ENCODE results near the gene UBE2E1. TPM values are rescaled to one million over a fixed set of nuclear protein-coding genes. Genes with fewer than 3 reads are reported as not detected.
A peak's percentile ranks its signal among the peaks of the same experiment; 100 is the strongest.

UBE2E1 gene
- total RNA-seq = 100 to 1,000 TPM in 3 of 4 donors, 10 to 100 TPM in 1; 82.4 to 126 (median 115) TPM

- TF ChIP-seq POLR2A (IDR thresholded peaks at IDR 0.05; ENCODE audit: low read depth) (no peak), CTCF (IDR thresholded peaks at IDR 0.05) (peak in 1 of 3 experiments; percentile 10), POLR2AphosphoS5 (IDR thresholded peaks at IDR 0.05) (peak; percentile 27 to 68), EP300 (IDR thresholded peaks at IDR 0.05) (no peak)
- Histone ChIP-seq H3K27me3 (no peaks in the 10 kb centered on the region), H3K4me3 (peak within 1 kb of the TSS; percentile 93 to 98 (median 95)), H3K36me3 (no peaks in the 10 kb centered on the region), H3K4me1 (peaks cover 29 to 39% (median 36%) of the 10 kb centered on the region in 4 donors), H3K9me3 (no peaks in the 10 kb centered on the region), H3K27ac (replicated peaks in 1 of 4) (peak within 1 kb of the TSS; percentile 93 to 96 (median 94))
- WGBS = 2% methylated on average over 29 of the region's 82 CpGs
- DNase-seq (ENCODE audit: extremely low spot score) = no peak
- intact Hi-C loops (cut with DNase I) = loop anchor here (5.0 to 10.0 kb wide), 2 partner anchors 91 to 604 kb away; partner anchors contain the start of gene UBE2E2
Measured at GRCh38 chr3:23805633-23806533, at the start of gene UBE2E1. Gene UBE2E1 (plus strand): TSS chr3:23805955. CDS start chr3:23807270, 1,315 bp downstream.

- Histone ChIP-seq H3K9me3 (no peaks in the 10 kb centered on the region), H3K36me3 (no peaks in the 10 kb centered on the region), H3K4me3 (no peak overlapping the region), H3K4me1 (peaks cover 8 to 31% (median 25%) of the 10 kb centered on the region in 4 donors), H3K27me3 (no peaks in the 10 kb centered on the region), H3K27ac (replicated peaks in 1 of 4) (peak overlapping the region in 2 of 4 donors; percentile 21 to 23)
- TF ChIP-seq EP300 (IDR thresholded peaks at IDR 0.05) = no peak
- TF ChIP-seq POLR2A (IDR thresholded peaks at IDR 0.05; ENCODE audit: low read depth) = no peak
- intact Hi-C loops (cut with DNase I) = no loop called here
- WGBS = 46% methylated on average over 3 of the region's 3 CpGs
- DNase-seq (ENCODE audit: extremely low spot score) = no peak
Measured at GRCh38 chr3:23756206-23756840, 49.4 kb upstream of the UBE2E1 start.

GRCh38 chr3:23758253-23758838 is 47.4 kb upstream of the UBE2E1 start:
- Histone ChIP-seq H3K27ac (replicated peaks in 1 of 4) (no peak overlapping the region), H3K4me3 (no peak overlapping the region), H3K36me3 (no peaks in the 10 kb centered on the region), H3K27me3 (no peaks in the 10 kb centered on the region), H3K9me3 (no peaks in the 10 kb centered on the region), H3K4me1 (peaks cover 0 to 38% (median 30%) of the 10 kb centered on the region in 4 donors)
- DNase-seq (ENCODE audit: extremely low spot score) = no peak
- no peak for TF ChIP-seq EP300 (IDR thresholded peaks at IDR 0.05)
- TF ChIP-seq POLR2AphosphoS5 (IDR thresholded peaks at IDR 0.05) = no peak
- no peak for TF ChIP-seq POLR2A (IDR thresholded peaks at IDR 0.05; ENCODE audit: low read depth)
- no peak for TF ChIP-seq CTCF (IDR thresholded peaks at IDR 0.05)
- intact Hi-C loops (cut with DNase I) = no loop called here
- 87% methylated on average over 5 of the region's 5 CpGs for WGBS

GRCh38 chr3:23760325-23760724 is 45.4 kb upstream of the UBE2E1 start:
- Histone ChIP-seq H3K4me3 (no peak overlapping the region), H3K9me3 (no peaks in the 10 kb centered on the region), H3K36me3 (no peaks in the 10 kb centered on the region), H3K4me1 (peaks cover 0 to 43% (median 35%) of the 10 kb centered on the region in 4 donors), H3K27me3 (no peaks in the 10 kb centered on the region), H3K27ac (replicated peaks in 1 of 4) (no peak overlapping the region)
- DNase-seq (ENCODE audit: extremely low spot score) = no peak
- TF ChIP-seq POLR2AphosphoS5 (IDR thresholded peaks at IDR 0.05) (no peak), POLR2A (IDR thresholded peaks at IDR 0.05; ENCODE audit: low read depth) (no peak), CTCF (IDR thresholded peaks at IDR 0.05) (no peak), EP300 (IDR thresholded peaks at IDR 0.05) (no peak)
- 98% methylated on average over 3 of the region's 3 CpGs for WGBS
- intact Hi-C loops (cut with DNase I) = no loop called here
